ENCODE results near the gene CADM1.

DNA sequence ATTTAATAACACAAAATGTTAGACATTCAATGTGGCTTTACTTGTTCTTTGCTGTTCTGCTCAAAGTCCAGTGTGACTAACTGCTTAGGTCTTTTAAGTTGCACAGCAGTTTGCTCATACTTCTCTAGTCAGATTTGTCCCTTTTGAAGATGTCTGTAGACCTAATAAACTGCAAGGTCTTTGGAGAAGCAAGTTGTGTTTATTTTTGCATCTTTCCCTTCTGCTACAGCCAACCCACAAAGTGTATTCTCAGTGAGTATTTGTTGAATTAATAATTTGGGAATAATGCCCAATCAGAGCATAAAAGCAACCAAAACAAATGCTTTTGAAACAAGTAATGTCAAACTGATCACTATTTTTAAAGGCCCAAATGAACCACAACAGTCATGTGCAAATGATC is 312.5 kb downstream of the CADM1 start:
- TF ChIP-seq, protein P1, sequence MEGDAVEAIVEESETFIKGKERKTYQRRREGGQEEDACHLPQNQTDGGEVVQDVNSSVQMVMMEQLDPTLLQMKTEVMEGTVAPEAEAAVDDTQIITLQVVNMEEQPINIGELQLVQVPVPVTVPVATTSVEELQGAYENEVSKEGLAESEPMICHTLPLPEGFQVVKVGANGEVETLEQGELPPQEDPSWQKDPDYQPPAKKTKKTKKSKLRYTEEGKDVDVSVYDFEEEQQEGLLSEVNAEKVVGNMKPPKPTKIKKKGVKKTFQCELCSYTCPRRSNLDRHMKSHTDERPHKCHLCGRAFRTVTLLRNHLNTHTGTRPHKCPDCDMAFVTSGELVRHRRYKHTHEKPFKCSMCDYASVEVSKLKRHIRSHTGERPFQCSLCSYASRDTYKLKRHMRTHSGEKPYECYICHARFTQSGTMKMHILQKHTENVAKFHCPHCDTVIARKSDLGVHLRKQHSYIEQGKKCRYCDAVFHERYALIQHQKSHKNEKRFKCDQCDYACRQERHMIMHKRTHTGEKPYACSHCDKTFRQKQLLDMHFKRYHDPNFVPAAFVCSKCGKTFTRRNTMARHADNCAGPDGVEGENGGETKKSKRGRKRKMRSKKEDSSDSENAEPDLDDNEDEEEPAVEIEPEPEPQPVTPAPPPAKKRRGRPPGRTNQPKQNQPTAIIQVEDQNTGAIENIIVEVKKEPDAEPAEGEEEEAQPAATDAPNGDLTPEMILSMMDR (conservative IDR thresholded peaks at IDR 0.05; ENCODE audit: low read depth, low read length) = no peak
- TF ChIP-seq EZH2 (IDR thresholded peaks at IDR 0.05; ENCODE audit: low read length, unreplicated experiment) = no peak
- TF ChIP-seq EZH2phosphoT487 (IDR thresholded peaks at IDR 0.05; ENCODE audit: borderline replicate concordance, low read length) = no peak
